ENCODE measurements around the gene C6orf163. TPM values are rescaled to one million over a fixed set of nuclear protein-coding genes. Genes with fewer than 3 reads are reported as not detected.
"Not testable (repeated sequence)": the region's sequence is repeated elsewhere in the genome, so short reads cannot be mapped to it uniquely, and the experiment has no call there.

Gene C6orf163
- 1 to 10 TPM in 4 of 6 donors, under 1 TPM in 2; 0.46 to 2.0 (median 1.4) TPM for total RNA-seq
- 1 to 10 TPM; 3.3 to 6.2 TPM for polyA plus RNA-seq

DNA sequence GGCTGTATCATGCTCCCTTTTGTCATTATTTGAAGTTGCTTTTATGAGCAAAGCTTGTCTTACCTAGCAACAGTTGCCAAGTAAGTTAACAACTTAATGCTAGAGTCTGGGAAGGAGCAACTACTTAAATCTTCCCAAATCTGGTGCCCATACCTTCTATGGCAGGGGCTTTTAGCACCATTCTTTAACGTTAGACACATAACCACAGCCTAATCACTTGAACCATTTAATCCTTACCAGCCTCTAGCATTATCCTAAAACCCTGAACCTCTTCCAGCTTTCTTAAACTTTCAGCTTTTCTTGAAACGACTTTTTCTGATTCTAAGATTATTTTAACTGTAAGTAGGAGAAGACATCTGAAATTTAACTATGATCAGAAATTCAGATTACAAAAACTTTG, at the start of gene C6orf163:
C6orf163 (plus strand) TSS at position 83 of the 400 bp plus-strand sequence; CDS start at position 370, 287 bp downstream.
- Histone ChIP-seq H3K36me3 (no peaks in the 10 kb centered on the region), H3K9me3 (no peaks in the 10 kb centered on the region), H3K27me3 (no peaks in the 10 kb centered on the region), H3K27ac (no peak within 1 kb of the TSS), H3K4me3 (no peak within 1 kb of the TSS), H3K4me1 (peaks cover 0 to 4% (median 4%) of the 10 kb centered on the region in 3 donors)
- FAIRE-seq (no peak), DNase-seq (no peak), ATAC-seq (no peak)
- intact Hi-C loops (cut with DNase I) = no loop called here
- 85 to 88% methylated on average over 2 of the region's 2 CpGs for WGBS, 2 donors
- TF ChIP-seq, protein P1, sequence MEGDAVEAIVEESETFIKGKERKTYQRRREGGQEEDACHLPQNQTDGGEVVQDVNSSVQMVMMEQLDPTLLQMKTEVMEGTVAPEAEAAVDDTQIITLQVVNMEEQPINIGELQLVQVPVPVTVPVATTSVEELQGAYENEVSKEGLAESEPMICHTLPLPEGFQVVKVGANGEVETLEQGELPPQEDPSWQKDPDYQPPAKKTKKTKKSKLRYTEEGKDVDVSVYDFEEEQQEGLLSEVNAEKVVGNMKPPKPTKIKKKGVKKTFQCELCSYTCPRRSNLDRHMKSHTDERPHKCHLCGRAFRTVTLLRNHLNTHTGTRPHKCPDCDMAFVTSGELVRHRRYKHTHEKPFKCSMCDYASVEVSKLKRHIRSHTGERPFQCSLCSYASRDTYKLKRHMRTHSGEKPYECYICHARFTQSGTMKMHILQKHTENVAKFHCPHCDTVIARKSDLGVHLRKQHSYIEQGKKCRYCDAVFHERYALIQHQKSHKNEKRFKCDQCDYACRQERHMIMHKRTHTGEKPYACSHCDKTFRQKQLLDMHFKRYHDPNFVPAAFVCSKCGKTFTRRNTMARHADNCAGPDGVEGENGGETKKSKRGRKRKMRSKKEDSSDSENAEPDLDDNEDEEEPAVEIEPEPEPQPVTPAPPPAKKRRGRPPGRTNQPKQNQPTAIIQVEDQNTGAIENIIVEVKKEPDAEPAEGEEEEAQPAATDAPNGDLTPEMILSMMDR (IDR thresholded peaks at IDR 0.05) = no peak

DNA sequence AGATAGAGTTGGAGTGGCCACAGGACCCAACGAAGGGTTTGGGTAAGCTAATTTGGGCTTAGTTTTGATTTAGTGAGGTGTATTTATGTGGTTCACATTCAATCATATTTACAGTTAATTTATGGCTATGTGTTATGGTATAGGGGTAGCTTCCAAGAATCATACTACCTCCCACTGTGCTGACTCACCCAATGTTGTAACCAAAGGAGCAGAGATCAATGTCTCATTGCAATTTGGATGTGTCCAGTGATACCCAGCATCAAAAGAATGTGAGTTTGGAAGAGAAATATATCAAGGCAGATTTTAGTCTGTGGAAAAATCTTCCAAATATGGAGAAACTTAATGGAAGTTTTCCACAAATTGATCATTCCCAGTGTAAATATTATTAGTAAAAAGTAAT, 47.5 kb upstream of the C6orf163 start:
- H3K4me1 ChIP-seq = peaks cover 0 to 2% (median 0%) of the 10 kb centered on the region in 3 donors
- H3K9me3 ChIP-seq = no peaks in the 10 kb centered on the region
- H3K4me3 ChIP-seq = no peak overlapping the region
- DNase-seq (no peak), ATAC-seq (no peak), FAIRE-seq (no peak)
- H3K36me3 ChIP-seq = no peaks in the 10 kb centered on the region
- H3K27me3 ChIP-seq = no peaks in the 10 kb centered on the region
- intact Hi-C loops (cut with DNase I) = no loop called here
- no peak overlapping the region for H3K27ac ChIP-seq
- WGBS, 2 donors = 56 to 81% methylated on average over 1 of the region's 1 CpG
- TF ChIP-seq, protein P1 (IDR thresholded peaks at IDR 0.05) = no peak

DNA sequence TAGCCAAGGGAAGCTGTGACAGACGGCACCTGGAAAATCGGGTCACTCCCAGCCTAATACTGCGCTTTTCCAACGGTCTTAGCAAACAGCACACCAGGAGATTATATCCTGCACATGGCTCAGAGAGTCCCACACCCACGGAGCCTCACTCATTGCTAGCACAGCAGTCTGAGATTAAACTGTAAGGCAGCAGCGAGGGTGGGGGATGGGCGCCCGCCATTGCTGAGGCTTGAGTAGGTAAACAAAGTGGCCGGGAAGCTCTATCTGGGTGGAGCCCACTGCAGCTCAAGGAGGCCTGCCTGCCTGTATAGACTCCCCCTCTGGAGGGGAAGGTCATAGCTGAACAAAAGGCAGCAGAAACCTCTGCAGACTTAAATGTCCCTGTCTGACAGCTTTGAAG, 43.3 kb upstream of the C6orf163 start:
- DNase-seq; H3K9me3 ChIP-seq; FAIRE-seq; H3K4me1 ChIP-seq; ATAC-seq; H3K4me3 ChIP-seq; intact Hi-C loops (cut with DNase I); H3K27me3 ChIP-seq; H3K36me3 ChIP-seq; H3K27ac ChIP-seq: not testable (repeated sequence)
- 67 to 76% methylated on average over 8 to 9 of the region's 9 CpGs for WGBS, 2 donors

DNA sequence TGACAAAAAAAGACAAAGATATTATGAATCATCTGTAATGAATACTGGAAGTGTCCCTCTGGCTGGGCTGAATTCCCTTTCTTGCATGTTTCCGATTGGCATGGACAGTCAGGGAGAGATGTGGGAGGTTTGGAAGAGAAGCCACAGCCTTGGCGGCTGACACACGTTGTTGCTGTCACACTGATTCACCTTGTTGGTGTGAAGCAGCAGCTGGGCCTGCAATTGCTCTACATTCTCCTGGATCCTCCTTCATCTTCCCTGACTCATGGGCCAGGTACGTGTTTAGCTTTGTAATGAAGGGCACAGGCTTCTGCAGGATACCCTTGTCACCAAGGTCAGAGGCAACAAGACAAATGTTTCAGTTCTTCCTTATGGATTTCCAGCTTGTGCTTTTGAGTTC, 35.6 kb upstream of the C6orf163 start:
- Histone ChIP-seq H3K27me3 (peaks cover 0 to 7% (median 0%) of the 10 kb centered on the region in 4 donors), H3K9me3 (no peaks in the 10 kb centered on the region), H3K36me3 (no peaks in the 10 kb centered on the region), H3K27ac (no peak overlapping the region), H3K4me3 (no peak overlapping the region), H3K4me1 (no peaks in the 10 kb centered on the region)
- DNase-seq (no peak), ATAC-seq (no peak), FAIRE-seq (no peak)
- intact Hi-C loops (cut with DNase I) = no loop called here
- TF ChIP-seq, protein P1 (IDR thresholded peaks at IDR 0.05) = no peak
- 49 to 57% methylated on average over 4 of the region's 4 CpGs for WGBS, 2 donors

DNA sequence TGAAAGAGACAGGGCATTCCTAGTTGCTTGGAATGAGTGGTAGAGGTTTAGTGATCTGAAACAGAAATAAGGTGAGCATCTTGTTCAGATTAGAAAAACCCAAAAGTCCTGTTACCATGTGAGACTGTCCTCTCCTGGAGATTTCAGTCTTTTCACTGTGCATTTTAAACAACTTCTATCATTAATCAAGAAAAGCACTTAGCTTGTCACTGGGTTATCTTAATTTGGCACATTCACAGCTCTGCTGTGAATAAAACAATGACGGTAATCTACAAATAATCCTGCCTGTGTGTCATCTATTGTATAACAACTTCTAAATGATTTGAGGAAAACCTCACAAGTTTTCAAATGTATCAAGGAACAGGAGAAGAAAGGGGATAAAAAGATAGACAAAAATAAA, 31.8 kb upstream of the C6orf163 start:
- FAIRE-seq = no peak
- no peaks in the 10 kb centered on the region for H3K36me3 ChIP-seq
- no peak overlapping the region for H3K27ac ChIP-seq
- intact Hi-C loops (cut with DNase I) = no loop called here
- H3K9me3 ChIP-seq = no peaks in the 10 kb centered on the region
- H3K4me3 ChIP-seq = no peak overlapping the region
- peaks cover 0 to 7% (median 0%) of the 10 kb centered on the region in 4 donors for H3K27me3 ChIP-seq
- no peaks in the 10 kb centered on the region for H3K4me1 ChIP-seq
- no peak for DNase-seq
- WGBS, 2 donors = 4 to 8% methylated on average over 1 of the region's 1 CpG
- TF ChIP-seq, protein P1 (IDR thresholded peaks at IDR 0.05) = no peak
- ATAC-seq = no peak

Data from pancreas (tissue), 10 donors.